Measurements from ENCODE around the gene ZNF593OS.

ZNF593OS gene

GRCh38 chr1:26124418-26125331 is 47.0 kb downstream of the ZNF593OS start:
- no peak for DNase-seq

- DNase-seq = no peak
Measured at GRCh38 chr1:26122988-26123973, 48.4 kb downstream of the ZNF593OS start.

DNA sequence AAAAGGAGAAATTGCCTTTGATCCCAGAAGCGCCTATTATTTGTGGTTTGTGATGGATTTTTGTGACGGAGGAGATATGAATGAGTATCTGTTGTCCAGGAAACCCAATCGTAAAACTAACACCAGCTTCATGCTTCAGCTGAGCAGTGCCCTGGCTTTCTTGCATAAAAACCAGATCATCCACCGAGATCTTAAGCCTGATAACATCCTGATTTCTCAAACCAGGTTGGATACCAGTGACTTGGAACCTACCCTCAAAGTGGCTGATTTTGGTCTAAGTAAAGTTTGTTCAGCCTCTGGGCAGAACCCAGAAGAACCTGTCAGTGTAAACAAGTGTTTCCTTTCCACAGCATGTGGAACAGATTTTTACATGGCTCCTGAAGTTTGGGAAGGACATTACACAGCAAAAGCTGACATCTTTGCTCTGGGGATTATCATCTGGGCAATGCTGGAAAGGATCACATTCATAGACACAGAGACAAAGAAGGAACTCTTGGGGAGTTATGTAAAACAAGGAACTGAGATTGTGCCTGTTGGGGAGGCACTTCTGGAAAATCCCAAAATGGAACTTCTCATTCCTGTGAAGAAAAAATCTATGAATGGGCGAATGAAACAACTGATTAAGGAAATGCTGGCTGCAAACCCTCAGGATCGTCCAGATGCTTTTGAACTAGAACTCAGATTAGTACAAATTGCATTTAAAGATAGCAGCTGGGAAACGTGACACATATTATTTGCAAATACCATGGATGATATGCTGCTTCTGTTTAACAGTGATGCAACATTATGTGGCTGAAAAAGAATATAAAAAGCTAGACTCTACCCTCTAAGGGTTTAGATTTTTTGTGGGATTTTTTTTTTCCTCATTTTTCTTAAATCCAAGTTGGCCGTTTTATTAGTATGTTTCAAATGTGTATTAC is 49.5 kb downstream of the ZNF593OS start:
- no peak for DNase-seq

GRCh38 chr1:26119892-26120608 is 51.6 kb downstream of the ZNF593OS start:
- no peak for DNase-seq
